Sciatic nerve (tissue), 2 donors: Measurements from ENCODE around the gene CAV1. TPM values are rescaled to one million over a fixed set of nuclear protein-coding genes. Genes with fewer than 3 reads are reported as not detected.
"Not testable (repeated sequence)": the region's sequence is repeated elsewhere in the genome, so short reads cannot be mapped to it uniquely, and the experiment has no call there.

ENCODE experiments used
- ATAC-seq: fragments of 200-7000 bp; cut with Tn5 transposase; one replicate; pipeline ENCODE4 v1.9.1; 2020; ENCODE audit warnings: mild to moderate bottlenecking, moderate library complexity
- DNase-seq: peaks from one replicate; pipeline ENCODE4 v3.0.0-alpha.2; 2020; ENCODE audit warnings: low spot score
- intact Hi-C: fragments of 100-400 bp; cut with DNase I; formaldehyde crosslinking; loops from one replicate; pipeline ENCODE4 v1.14.2; 2022
- total RNA-seq: library from RNA; stranded (reverse); fragmentation: NEBNext Ultra II Directional; extraction: Animal tissue kit (Norgen Biotek cat#: 25700); gene quantifications from one replicate; pipeline ENCODE4 v1.2.1, GENCODE V29; 2021
- donor health status: DM: no; HTN: no; CAD: no.
- donor health status: DM: no; HTN: no; CAD: no.

Gene CAV1
- 353 TPM for total RNA-seq

DNA sequence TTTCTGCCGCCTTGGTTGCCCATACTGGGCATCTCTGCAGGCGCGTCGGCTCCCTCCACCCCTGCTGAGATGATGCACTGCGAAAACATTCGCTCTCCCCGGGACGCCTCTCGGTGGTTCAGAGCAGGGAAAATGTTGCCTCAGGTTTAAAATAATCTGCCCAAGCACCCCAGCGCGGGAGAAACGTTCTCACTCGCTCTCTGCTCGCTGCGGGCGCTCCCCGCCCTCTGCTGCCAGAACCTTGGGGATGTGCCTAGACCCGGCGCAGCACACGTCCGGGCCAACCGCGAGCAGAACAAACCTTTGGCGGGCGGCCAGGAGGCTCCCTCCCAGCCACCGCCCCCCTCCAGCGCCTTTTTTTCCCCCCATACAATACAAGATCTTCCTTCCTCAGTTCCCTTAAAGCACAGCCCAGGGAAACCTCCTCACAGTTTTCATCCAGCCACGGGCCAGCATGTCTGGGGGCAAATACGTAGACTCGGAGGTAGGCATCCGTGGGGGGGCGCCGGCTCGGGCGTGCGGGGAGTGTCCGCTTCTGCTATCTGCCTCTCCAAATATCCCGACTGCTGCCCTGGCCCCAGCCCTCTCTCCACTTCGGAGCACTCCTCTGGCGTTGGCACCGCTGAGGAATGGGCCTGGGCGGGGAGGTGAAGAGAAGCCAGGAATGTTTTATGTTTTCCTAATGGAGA is at the start of gene CAV1:
Gene CAV1, plus strand, starts transcription at position 428 of the 689 bp plus-strand sequence. Its CDS starts 27 bp downstream, at position 455.
- intact Hi-C loops: loop anchor here (10.0 kb wide), 1 partner anchor 60 kb away; no protein-coding TSS in a partner anchor
- ATAC-seq (peak; percentile 90), DNase-seq (peak; percentile 88)

GRCh38 chr7:116477625-116478024 is 47.2 kb upstream of the CAV1 start:
- intact Hi-C loops: no loop called here
- DNase-seq (no peak), ATAC-seq (no peak)

DNA sequence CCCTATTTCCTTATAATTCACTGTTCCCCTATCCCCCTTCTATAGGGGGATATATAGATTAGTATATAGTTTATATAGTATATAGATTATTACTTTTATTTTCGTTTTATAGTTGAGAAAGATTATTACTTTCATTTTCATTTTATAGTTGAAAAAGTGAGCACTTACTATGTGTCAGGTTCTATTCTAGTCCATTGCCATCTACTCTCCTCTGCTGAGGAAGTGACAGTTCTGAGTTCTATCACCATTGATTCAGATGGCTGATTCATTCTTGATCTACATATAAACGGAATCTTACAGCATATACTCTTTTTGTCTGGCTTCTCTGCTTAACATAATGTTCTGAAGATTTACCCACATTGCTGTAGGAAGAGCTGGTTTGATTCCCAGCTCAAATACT is 46.0 kb upstream of the CAV1 start:
- DNase-seq (no peak), ATAC-seq (no peak)
- intact Hi-C loops: no loop called here

DNA sequence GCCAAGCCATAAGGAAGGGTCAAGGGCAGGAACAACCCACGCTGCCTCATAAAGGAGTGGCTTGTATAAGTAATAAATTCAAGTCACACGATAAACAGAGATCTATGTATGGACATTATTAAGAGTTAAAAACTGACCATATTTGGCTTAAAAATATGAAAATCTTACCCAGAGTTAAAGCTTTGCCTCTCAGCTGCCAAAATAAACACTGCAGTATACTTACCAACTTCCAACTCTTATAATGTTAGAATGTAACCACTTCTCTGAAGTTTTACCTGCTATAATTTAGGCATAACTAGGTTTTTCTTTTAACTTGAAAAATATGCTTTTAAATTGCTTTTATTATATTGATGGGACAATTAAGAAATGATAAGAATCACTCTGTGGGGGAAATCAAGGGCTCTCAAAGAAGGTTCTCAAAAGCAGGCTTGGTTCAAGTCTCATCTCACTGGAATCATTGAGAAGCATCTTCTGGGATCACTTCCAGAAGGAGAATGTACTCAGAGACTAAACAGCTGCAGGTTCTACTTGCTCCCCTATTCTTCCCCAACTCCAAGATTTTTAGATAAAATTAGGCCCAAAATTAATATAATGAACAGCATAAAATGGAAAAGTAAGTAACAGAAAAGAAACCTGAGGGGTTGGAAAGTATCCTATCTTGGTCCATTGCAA is 41.4 kb upstream of the CAV1 start:
- ATAC-seq: no peak
- DNase-seq: no peak
- intact Hi-C loops: no loop called here

- ATAC-seq, intact Hi-C loops, DNase-seq: not testable (repeated sequence)
Measured at GRCh38 chr7:116484389-116484788, 40.4 kb upstream of the CAV1 start.

DNA sequence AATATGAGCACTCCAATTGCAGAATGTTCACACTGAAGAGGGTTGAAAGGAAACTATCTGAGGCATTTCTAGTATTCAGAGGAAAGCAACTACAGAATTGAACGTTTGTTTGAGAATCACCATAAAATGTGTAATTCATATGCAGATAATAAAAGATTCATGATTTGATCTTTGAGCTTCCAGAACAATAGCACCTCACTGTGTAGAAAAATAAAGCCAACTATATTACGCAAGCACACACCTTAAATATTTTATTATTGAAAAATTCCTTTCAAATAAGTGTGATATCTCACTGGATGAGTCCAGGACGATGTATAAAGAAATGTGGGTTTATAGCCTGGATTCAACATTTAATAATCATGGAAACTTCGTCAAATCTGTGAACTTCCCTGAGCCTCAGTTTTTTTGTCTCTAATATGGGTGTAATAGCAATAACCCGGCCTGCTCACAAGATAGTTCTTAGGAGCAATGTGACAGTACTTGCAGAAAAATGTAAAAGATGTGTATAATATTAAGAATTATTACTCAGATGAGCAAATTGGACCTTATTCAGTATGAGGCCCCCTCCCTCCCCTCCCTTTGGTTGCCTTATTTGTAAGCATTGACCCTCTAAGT is 36.8 kb upstream of the CAV1 start:
- ATAC-seq (no peak), DNase-seq (no peak)
- intact Hi-C loops: no loop called here

GRCh38 chr7:116490351-116490750 is 34.5 kb upstream of the CAV1 start:
- intact Hi-C loops: no loop called here
- ATAC-seq: no peak
- no peak for DNase-seq

GRCh38 chr7:116491887-116492653 is 32.8 kb upstream of the CAV1 start:
- intact Hi-C loops: no loop called here
- no peak for ATAC-seq
- no peak for DNase-seq

GRCh38 chr7:116492654-116493109 is 32.2 kb upstream of the CAV1 start:
- intact Hi-C loops: no loop called here
- ATAC-seq (no peak), DNase-seq (no peak)

DNA sequence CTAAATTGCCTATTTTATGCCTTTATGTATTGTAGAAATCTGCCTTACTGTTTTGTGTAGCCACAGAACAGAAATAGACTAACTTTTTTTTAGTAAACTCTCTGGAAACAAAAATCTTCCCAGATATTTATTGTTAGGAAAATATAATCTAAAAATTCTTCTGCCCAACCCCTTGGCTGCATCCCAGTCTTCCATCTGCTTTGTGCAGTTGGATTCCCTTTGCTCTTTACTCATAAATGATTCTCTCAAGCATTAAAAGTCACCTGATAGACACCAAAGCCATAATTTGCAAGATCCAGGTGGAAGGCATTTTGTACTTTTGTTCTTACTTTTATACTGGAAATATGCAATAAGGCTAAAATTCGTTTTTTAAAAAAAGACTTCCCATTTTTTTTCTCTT is 31.4 kb upstream of the CAV1 start:
- no peak for ATAC-seq

DNA sequence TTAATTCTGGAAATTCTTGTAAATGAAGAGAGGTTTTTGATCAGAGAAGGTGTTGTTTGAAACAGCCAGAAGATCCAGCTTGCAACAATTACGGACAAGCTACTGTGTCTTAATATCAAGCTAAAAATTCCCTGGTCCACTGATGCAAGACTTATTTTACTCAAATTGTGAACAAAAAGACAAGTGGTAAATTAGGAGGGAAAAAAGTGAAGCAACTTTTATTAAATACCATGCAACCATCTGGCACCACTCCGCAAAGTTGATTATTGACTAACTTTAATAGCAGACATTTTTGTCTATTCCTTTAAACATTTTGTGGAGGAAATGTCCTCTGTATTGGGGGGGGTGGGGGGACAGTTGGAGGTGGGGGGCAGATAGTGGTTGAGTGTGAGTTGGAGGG is 30.4 kb upstream of the CAV1 start:
- ATAC-seq (no peak), DNase-seq (no peak)
- intact Hi-C loops: no loop called here

More for the DNA sequence above, 31.4 kb upstream of the CAV1 start:
- intact Hi-C loops: no loop called here
- no peak for DNase-seq

GRCh38 chr7:116495736-116496135 is 29.1 kb upstream of the CAV1 start:
- no peak for ATAC-seq
- no peak for DNase-seq
- intact Hi-C loops: no loop called here

DNA sequence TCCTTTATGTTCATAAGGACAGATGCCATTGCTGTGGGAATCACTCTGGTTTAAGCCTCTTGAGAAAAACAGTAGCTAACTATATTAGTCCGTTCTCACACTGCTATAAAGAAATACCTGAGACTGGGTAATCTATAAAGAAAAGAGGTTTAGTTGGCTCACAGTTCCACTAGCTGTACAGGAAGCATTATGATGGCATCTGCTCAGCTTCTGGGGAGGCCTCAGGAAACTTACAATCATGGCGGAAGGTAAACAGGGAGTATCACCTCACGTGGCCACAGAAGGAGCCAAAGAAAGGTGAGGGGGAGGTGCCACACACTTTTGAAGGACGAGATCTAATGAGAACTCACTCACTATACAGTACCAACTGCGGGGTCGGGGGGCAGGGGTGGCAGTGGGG is 28.2 kb upstream of the CAV1 start:
- intact Hi-C loops: no loop called here
- DNase-seq: no peak
- ATAC-seq: no peak

DNA sequence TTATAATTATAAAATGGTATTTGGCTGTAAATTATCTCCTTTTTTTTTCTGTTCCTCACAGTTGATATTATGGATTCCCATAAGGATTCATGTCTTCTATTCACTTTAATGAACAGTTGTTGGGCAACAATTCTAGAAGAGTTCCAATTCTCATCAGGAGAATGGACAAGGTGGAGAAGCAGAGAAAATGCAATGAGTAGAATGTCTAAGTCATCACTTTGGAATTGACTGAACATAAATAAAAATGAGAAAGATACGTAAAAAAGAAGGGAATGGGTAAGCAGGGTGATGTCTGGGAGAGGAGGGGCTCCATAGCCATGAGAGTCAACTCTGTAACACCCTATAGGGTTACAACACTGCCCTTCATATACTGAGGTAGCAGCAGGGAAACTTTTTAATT is 27.1 kb upstream of the CAV1 start:
- intact Hi-C loops: no loop called here
- DNase-seq (no peak), ATAC-seq (no peak)

DNA sequence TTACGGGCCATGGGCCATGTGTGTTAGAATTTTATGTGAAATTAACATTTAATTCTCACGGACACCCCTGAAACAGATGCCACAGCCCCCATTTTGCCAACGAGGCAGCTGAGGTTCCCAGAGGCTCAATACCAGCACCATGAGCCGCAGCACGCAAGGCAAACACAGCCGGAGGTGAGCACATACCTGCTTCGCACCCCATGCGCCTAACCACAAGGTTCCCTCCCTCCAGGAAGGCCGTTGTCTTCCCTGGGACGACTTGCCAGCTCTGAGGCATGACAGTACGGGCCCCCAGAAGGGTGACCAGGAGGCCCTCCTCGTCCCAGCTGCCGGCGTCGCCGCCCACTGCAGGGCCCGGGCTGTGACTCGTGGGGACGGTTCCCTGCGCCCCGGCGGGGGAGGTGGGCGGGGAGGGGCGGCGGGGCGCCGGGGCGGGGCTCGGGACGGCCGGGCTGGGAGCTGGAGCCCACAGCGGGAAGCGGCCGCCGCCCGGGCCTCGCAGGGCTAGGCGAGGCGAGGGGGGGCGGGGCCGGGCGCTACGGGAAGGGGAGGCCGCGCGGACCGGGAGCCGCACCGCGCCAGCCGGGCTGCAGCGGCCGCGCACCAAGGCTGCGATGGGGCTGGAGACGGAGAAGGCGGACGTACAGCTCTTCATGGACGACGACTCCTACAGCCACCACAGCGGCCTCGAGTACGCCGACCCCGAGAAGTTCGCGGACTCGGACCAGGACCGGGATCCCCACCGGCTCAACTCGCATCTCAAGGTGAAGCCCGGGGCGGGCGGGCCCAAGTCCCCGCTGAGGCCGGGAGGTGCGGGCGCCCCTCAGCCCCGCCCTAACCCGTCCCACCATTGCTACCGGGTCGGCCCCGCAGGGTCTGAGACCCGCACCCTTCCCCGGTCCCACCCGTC is 25.4 kb upstream of the CAV1 start, which contains the start of gene CAV2:
Gene CAV2, plus strand, starts transcription at position 571 of the 910 bp plus-strand sequence. Its CDS starts 44 bp downstream, at position 615.
- DNase-seq (peak; percentile 72), ATAC-seq (peak; percentile 72)
- intact Hi-C loops: no loop called here

DNA sequence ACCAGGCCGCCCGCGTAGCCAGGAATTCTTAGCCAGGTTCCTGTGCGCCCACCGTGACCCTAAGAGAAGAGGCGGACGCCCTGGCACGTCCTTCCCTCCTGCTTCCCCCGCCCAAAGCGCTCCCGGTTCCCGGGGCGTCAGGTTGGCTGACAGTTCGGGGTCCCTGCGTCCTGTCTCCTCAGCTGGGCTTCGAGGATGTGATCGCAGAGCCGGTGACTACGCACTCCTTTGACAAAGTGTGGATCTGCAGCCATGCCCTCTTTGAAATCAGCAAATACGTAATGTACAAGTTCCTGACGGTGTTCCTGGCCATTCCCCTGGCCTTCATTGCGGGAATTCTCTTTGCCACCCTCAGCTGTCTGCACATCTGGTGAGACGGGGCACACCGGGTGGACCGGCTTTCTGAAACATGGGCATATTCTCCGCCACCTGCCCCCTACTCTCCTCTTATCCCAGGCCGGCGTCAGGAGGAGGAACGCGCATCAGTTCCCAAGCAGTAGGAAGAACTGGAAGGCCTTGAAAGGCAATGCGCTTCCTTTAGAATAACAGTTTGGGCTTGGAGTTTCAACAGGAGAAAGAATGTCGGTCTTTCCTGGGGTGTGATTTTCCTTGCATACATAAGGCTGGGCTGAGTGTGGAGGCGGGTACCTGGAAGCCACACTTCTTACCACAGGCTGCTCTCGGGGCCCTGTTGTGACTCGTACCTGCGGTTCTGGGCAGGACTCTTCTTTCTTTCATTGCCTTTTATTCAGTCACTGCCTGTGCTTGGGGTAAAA is 24.6 kb upstream of the CAV1 start:
- intact Hi-C loops: no loop called here
- DNase-seq: peak; percentile 68
- peak; percentile 56 for ATAC-seq

DNA sequence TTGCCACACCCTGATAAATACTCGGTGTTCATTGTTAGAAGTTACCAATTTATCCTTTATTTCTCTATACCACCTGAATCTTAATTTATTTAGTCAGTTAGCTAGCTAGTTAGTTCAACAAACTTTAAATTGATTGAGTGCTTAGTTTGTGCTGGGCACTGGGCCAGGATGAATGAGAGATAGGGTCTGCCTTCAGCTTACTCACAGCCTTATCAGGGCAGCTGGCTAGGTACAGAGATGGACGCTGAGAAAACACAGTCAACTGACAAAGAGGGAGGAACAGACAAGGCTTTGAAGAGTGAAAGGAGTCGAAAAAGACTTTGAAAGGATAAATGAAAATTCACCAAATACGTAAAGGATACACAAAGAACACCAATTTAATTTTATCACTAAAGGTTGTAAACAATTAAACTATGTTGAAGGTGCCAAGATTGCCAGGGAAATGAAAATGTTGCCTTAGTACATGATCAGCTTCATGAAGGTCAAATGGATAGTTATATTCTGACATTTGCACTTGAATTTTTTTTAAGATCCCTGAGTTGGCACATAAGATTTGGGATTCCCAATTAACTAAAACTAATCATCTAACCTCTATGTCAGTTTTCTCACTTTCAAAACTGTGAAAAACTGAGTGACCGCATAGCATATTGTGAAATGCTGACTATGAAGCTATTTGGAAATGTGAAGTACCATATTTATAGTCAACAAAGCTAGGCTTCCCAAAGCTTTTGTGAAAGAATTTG is 23.2 kb upstream of the CAV1 start:
- DNase-seq (no peak), ATAC-seq (no peak)
- intact Hi-C loops: no loop called here
